ENCODE measurements around the gene LRRC55.

DNA sequence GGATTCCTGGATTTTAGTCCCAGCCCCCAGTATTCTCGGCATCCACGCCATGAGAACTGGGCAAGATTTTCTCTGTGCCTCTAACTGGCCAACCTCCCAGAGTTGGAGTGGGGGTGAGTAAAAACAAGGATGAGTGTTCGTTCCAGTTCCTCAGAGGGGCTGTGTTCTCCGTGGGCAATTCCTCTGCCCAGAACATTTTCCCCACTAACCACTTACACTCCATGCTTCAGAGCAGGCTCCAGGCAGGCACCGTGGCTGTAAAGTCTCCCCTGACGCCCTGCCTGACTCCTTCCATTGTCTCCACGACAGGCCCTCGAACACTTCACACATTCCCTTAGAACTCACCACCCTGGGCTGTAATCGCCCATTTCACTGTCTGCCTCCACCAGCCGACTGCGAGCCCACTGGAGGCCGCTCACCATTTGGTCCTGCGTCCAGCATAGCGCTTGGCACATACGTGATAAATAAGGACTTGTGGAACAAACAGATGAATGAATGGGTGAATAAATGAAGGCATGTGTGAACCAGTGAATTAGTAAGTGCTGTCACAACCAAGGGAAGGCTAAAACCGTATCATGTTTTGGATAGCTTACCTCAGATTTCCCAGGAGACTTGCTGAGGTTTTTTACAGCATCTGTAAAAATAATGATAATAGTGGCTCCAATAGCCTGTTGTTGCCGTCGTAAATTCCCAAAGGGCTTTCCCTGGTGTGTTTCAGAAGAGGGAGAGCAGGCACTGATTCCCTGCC lies 49.2 kb downstream of the LRRC55 start:
- TF ChIP-seq, protein P1, sequence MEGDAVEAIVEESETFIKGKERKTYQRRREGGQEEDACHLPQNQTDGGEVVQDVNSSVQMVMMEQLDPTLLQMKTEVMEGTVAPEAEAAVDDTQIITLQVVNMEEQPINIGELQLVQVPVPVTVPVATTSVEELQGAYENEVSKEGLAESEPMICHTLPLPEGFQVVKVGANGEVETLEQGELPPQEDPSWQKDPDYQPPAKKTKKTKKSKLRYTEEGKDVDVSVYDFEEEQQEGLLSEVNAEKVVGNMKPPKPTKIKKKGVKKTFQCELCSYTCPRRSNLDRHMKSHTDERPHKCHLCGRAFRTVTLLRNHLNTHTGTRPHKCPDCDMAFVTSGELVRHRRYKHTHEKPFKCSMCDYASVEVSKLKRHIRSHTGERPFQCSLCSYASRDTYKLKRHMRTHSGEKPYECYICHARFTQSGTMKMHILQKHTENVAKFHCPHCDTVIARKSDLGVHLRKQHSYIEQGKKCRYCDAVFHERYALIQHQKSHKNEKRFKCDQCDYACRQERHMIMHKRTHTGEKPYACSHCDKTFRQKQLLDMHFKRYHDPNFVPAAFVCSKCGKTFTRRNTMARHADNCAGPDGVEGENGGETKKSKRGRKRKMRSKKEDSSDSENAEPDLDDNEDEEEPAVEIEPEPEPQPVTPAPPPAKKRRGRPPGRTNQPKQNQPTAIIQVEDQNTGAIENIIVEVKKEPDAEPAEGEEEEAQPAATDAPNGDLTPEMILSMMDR (IDR thresholded peaks at IDR 0.05), result no peak
- no peak for TF ChIP-seq EZH2 (IDR thresholded peaks at IDR 0.05)

Measured in neural progenitor cell (in vitro differentiated cells).